ENCODE measurements around the gene CCDC120.

Gene CCDC120

GRCh38 chrX:49058794-49059193 lies at the start of gene CCDC120:
CCDC120 (plus strand) TSS chrX:49058999; CDS start chrX:49062042, 3,043 bp downstream.
- in situ Hi-C loops (cut with MboI; ENCODE audit: low sequenced_read_pairs) = no loop called here

GRCh38 chrX:49019050-49019449 lies 39.7 kb upstream of the CCDC120 start:
- in situ Hi-C loops (cut with MboI; ENCODE audit: low sequenced_read_pairs) = no loop called here

GRCh38 chrX:49019599-49020249 lies 39.1 kb upstream of the CCDC120 start:
- in situ Hi-C loops (cut with MboI; ENCODE audit: low sequenced_read_pairs) = no loop called here

- in situ Hi-C loops (cut with MboI; ENCODE audit: low sequenced_read_pairs) = no loop called here
Observed at GRCh38 chrX:49029876-49030275, 28.9 kb upstream of the CCDC120 start.

- in situ Hi-C loops (cut with MboI; ENCODE audit: low sequenced_read_pairs) = no loop called here
Observed at GRCh38 chrX:49030283-49030682, 28.5 kb upstream of the CCDC120 start.

- in situ Hi-C loops (cut with MboI; ENCODE audit: low sequenced_read_pairs) = no loop called here
Observed at GRCh38 chrX:49037883-49038475, 20.8 kb upstream of the CCDC120 start.

- in situ Hi-C loops (cut with MboI; ENCODE audit: low sequenced_read_pairs) = no loop called here
Observed at GRCh38 chrX:49039598-49040375, 19.0 kb upstream of the CCDC120 start.

- in situ Hi-C loops (cut with MboI; ENCODE audit: low sequenced_read_pairs) = no loop called here
Observed at GRCh38 chrX:49040376-49040955, 18.3 kb upstream of the CCDC120 start.

GRCh38 chrX:49041744-49042580 lies 16.8 kb upstream of the CCDC120 start:
- in situ Hi-C loops (cut with MboI; ENCODE audit: low sequenced_read_pairs) = no loop called here

GRCh38 chrX:49042581-49043219 lies 16.1 kb upstream of the CCDC120 start:
- in situ Hi-C loops (cut with MboI; ENCODE audit: low sequenced_read_pairs) = no loop called here

- in situ Hi-C loops (cut with MboI; ENCODE audit: low sequenced_read_pairs) = no loop called here
Observed at GRCh38 chrX:49043220-49043986, 15.4 kb upstream of the CCDC120 start, which contains the start of gene TFE3. TFE3 (minus strand) TSS chrX:49043357; CDS start chrX:49043226, 131 bp downstream.

- in situ Hi-C loops (cut with MboI; ENCODE audit: low sequenced_read_pairs) = no loop called here
Observed at GRCh38 chrX:49043987-49044281, 14.9 kb upstream of the CCDC120 start.

GRCh38 chrX:49053223-49054072 lies 5.4 kb upstream of the CCDC120 start:
- in situ Hi-C loops (cut with MboI; ENCODE audit: low sequenced_read_pairs) = no loop called here

- in situ Hi-C loops (cut with MboI; ENCODE audit: low sequenced_read_pairs) = no loop called here
Observed at GRCh38 chrX:49054073-49054762, 4.6 kb upstream of the CCDC120 start.

GRCh38 chrX:49059201-49059600 lies 402 bp downstream of the CCDC120 start:
- in situ Hi-C loops (cut with MboI; ENCODE audit: low sequenced_read_pairs) = no loop called here

GRCh38 chrX:49059681-49060085 lies 884 bp downstream of the CCDC120 start:
- in situ Hi-C loops (cut with MboI; ENCODE audit: low sequenced_read_pairs) = no loop called here

- in situ Hi-C loops (cut with MboI; ENCODE audit: low sequenced_read_pairs) = no loop called here
Observed at GRCh38 chrX:49060914-49061313, 2.1 kb downstream of the CCDC120 start.

GRCh38 chrX:49061490-49061889 lies 2.7 kb downstream of the CCDC120 start:
- in situ Hi-C loops (cut with MboI; ENCODE audit: low sequenced_read_pairs) = no loop called here
